ENCODE measurements around the gene FKBP15. TPM values are rescaled to one million over a fixed set of nuclear protein-coding genes. Genes with fewer than 3 reads are reported as not detected.

FKBP15 gene
- total RNA-seq, 1 donor from 2014 or later = 30.0 TPM

- H3K4me1 Mint-ChIP-seq = peaks cover 38% of the 10 kb centered on the region
- peak overlapping the region; percentile 99 for H3K4me3 Mint-ChIP-seq
These were observed 542 bp downstream of the FKBP15 start for GRCh38 chr9:113220467-113221002.

GRCh38 chr9:113219969-113220368 lies 1.1 kb downstream of the FKBP15 start:
- no peaks in the 10 kb centered on the region for H3K9me3 Mint-ChIP-seq
- H3K27ac Mint-ChIP-seq = peak overlapping the region; percentile 99
- H3K4me1 Mint-ChIP-seq = peaks cover 38% of the 10 kb centered on the region
- H3K36me3 Mint-ChIP-seq = peaks cover 7% of the 10 kb centered on the region
- no peaks in the 10 kb centered on the region for H3K27me3 Mint-ChIP-seq (ENCODE audit: low read depth)
- no peak for TF ChIP-seq CTCF (IDR thresholded peaks at IDR 0.05; ENCODE audit: unreplicated experiment)
- DNase-seq (ENCODE audit: low spot score in 2 of 2, unreplicated experiment in 2 of 2) = no peak
- peak overlapping the region; percentile 99 for H3K4me3 Mint-ChIP-seq

More at GRCh38 chr9:113220467-113221002, 542 bp downstream of the FKBP15 start:
- Mint-ChIP-seq H3K9me3 (no peaks in the 10 kb centered on the region), H3K27me3 (ENCODE audit: low read depth) (no peaks in the 10 kb centered on the region), H3K36me3 (peaks cover 6% of the 10 kb centered on the region), H3K27ac (peak overlapping the region; percentile 99)
- DNase-seq (ENCODE audit: low spot score in 2 of 2, unreplicated experiment in 2 of 2) = no peak
- TF ChIP-seq CTCF (IDR thresholded peaks at IDR 0.05; ENCODE audit: unreplicated experiment) = no peak

GRCh38 chr9:113219186-113219936 lies 1.7 kb downstream of the FKBP15 start:
- Mint-ChIP-seq H3K27ac (peak overlapping the region; percentile 40), H3K4me1 (peaks cover 38% of the 10 kb centered on the region)

GRCh38 chr9:113216406-113216805 lies 4.7 kb downstream of the FKBP15 start:
- Mint-ChIP-seq H3K27ac (peak overlapping the region; percentile 3), H3K36me3 (peaks cover 23% of the 10 kb centered on the region), H3K9me3 (peaks cover 4% of the 10 kb centered on the region), H3K4me3 (no peak overlapping the region), H3K4me1 (peaks cover 21% of the 10 kb centered on the region), H3K27me3 (ENCODE audit: low read depth) (no peaks in the 10 kb centered on the region)
- DNase-seq (ENCODE audit: low spot score in 2 of 2, unreplicated experiment in 2 of 2) = no peak
- no peak for TF ChIP-seq CTCF (IDR thresholded peaks at IDR 0.05; ENCODE audit: unreplicated experiment)

More at GRCh38 chr9:113219186-113219936, 1.7 kb downstream of the FKBP15 start:
- H3K27me3 Mint-ChIP-seq (ENCODE audit: low read depth) = no peaks in the 10 kb centered on the region
- TF ChIP-seq CTCF (IDR thresholded peaks at IDR 0.05; ENCODE audit: unreplicated experiment) = no peak
- peak overlapping the region; percentile 99 for H3K4me3 Mint-ChIP-seq
- peaks cover 9% of the 10 kb centered on the region for H3K36me3 Mint-ChIP-seq
- H3K9me3 Mint-ChIP-seq = peaks cover 4% of the 10 kb centered on the region
- no peak for DNase-seq (ENCODE audit: low spot score in 2 of 2, unreplicated experiment in 2 of 2)

- no peak for DNase-seq (ENCODE audit: low spot score in 2 of 2, unreplicated experiment in 2 of 2)
- Mint-ChIP-seq H3K4me1 (peaks cover 16% of the 10 kb centered on the region), H3K27me3 (ENCODE audit: low read depth) (no peaks in the 10 kb centered on the region), H3K27ac (no peak overlapping the region), H3K9me3 (peaks cover 4% of the 10 kb centered on the region), H3K4me3 (no peak overlapping the region), H3K36me3 (peaks cover 26% of the 10 kb centered on the region)
- TF ChIP-seq CTCF (IDR thresholded peaks at IDR 0.05; ENCODE audit: unreplicated experiment) = no peak
These were observed 5.9 kb downstream of the FKBP15 start for GRCh38 chr9:113215132-113215531.
